ENCODE data around the gene EDNRB.
"Not testable (repeated sequence)": the region's sequence is repeated elsewhere in the genome, so short reads cannot be mapped to it uniquely, and the experiment has no call there.

The EDNRB gene

DNA sequence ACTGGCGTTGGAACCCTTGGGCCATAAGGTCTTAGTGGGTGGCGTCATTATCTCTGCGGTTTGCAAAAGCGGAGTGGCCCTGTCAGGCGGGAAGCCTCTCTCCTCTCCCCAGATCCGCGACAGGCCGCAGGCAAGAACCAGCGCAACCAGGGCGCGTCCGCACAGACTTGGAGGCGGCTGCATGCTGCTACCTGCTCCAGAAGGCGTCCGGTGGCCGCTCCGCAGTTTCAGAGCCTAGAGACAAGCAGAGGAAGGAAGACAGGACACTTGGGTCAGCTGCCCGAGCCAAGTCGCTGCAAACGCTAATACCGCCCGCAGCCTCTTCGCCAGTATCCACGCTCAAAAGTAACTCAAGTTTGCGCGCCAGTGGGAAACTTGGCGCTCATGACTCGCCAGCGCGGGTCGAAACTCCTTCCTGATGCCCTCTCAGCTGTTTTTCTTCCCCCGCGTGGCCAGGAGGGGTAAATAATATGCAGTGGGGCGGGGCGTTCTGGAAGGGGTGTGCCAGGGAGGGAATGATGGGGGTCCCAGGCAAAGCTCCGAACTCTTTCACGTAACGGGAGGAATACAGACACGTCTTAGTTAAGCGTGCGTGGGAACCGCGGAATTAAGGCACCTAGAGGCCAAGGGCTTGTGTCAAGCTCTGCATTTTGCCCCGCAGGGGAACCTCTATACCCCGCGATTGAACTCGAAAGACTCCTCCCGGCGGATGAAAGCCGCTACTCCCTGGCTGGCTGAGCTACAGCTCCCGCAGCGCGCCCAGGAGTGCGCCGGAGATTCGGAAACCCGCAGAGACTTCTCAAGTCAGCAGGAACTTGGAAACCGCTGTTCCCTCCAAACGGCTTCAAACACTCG lies at the start of gene EDNRB:
Gene EDNRB (minus strand): TSS at position 441 of the 855 bp plus-strand sequence. CDS start 258 bp downstream, at position 183.
- DNase-seq (ENCODE audit: low read depth in 2 of 2): no peak

DNA sequence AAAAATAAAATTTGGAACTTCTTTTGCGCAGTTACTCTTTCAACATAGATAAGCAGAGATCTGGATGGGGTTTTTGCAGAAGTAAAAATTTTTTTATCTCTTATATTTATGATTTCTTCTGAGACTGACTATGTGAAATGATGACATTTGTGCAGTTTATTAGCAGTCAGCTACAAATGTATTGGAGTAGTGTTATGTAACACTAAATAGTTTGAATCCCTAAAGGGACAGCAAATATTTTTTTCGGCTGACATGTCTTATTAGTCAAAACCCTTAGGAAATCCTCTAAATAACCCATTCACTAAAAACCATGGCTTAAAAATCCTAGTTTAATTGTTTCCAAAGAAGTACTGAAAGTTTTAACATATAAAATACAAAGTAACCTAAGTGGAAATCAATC lies 48.0 kb upstream of the EDNRB start:
- DNase-seq (ENCODE audit: low read depth in 2 of 2): no peak

DNA sequence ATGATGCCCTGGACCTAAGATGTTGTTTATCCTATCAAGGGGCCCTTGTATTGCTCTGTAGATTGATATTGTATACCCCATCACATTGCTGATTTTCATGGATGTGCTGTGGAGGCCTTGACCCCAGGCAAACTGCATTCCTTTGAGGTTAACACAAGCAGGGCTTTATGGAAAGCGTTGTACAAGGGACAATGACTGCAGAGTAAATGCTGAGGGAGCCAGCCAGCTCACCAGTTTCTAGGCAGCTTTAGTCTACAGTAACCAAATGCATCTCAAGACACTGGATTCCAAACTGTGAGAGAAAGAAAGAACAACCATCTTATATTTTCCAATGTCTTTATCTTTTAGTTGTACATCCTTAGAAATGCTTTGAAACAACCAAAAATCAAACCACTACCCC lies 34.1 kb upstream of the EDNRB start:
- DNase-seq (ENCODE audit: low read depth in 2 of 2): no peak

DNA sequence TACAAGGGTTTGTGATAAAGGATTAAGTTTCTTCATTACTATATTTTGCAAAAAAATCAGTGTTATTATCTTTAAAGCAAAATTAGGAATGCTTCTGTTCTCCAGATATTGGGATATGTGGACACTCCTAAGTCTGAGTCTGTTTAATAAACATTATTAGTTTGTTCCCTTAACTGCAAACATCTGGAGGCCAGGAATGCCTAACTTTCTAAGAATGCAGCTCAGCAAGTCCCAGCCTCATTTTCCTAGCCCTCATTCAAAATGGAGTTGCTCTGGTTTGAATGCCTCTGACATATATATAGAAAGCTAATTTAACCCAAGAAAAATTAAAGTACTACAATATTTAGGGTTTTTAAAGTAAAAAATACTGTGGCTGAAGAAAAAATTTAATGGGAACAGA lies 33.6 kb upstream of the EDNRB start:
- DNase-seq (ENCODE audit: low read depth in 2 of 2): no peak

DNA sequence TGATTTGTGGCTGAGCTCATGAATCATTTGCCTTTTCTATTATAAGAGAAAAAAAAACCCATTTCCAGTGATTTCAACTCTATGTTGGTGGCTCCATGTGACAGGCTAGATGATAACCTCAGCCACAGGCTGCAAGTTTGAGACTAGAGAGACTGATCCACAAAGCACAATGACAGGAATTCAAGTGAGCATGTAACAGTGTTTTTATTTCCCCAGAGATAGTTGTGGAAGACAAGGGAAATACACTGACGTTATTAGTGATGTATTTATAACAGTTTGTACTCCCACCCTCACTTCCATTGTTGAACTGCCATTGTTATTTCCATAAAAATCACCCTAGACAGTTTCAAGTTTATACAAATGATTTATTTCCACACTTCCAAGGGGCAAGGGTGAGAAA lies 27.9 kb upstream of the EDNRB start:
- no peak for DNase-seq (ENCODE audit: low read depth in 2 of 2)

DNA sequence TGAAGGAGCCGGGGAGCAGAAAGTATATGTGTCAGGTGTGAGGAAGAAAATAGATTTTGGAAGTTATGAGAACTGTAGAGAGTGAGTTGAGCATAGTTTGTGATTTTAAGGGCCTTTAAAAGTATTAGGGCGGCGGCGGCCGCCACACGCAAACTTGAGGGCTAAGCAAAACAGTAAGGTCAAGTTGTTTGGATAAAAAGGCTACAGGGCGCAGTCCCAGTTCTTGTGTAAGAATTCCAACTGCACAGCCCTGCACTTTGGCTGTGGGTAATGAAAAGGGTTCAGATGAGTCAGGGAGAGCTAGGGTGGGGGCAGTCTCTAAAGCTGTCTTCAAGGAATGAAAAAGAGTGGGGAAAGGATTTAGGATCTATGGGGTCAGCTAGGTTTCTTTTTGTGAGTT lies 16.4 kb upstream of the EDNRB start:
- DNase-seq (ENCODE audit: low read depth in 2 of 2): not testable (repeated sequence)

DNA sequence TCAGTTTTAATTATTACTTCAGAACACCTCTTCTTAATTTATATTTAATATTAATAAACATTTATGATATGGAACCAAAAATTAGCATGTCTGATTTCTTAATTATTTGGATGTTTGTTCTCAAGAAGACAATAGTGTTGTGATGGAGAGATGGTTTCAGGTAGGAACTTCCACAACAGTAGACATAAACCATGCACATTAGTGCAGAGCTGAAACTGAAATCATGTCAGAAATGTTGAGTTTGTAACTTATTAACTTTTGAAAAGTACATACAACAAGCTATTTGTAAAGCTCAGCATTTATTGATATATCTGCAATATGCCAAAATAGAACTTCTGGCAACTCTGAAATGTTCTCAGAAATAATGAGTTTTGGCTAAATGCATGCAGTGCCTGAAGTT lies 11.8 kb upstream of the EDNRB start:
- DNase-seq (ENCODE audit: low read depth in 2 of 2): no peak

DNA sequence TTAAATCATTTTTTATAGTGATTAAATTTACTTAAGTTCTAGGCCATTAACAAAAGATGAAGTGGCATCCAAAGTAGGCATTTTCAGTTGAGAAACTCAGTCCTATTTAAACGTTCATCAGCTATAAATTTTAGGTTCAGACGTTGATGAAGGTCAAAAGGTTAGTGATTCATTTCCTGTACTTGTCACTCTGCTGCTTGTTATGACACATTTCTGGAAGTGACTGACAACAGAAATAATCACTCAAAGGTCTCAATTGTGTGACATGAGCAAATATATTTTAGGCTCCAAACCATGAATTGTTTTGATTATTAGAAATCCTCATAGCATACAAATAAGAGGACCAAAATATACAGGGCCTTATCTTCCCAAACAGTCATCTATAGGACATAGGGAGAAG lies 10.3 kb upstream of the EDNRB start:
- no peak for DNase-seq (ENCODE audit: low read depth in 2 of 2)

DNA sequence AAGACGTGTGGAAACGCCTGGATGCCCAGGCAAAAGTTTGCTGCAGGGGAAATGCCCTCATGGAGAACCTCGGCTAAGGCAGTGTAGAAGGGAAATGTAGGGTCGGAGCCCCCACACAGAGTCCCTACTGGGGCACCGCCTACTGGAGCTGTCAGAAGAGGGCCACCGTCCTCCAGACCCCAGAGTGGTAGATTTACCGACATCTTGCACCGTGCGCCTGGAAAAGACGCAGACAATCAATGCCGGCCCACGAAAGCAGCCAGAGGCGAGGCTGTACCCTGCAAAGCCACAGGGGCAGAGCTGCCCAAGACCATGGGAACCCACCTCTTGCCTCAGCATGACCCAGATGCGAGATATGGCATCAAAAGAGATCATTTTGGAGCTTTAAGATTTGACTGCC lies 7.0 kb upstream of the EDNRB start:
- DNase-seq (ENCODE audit: low read depth in 2 of 2): no peak

DNA sequence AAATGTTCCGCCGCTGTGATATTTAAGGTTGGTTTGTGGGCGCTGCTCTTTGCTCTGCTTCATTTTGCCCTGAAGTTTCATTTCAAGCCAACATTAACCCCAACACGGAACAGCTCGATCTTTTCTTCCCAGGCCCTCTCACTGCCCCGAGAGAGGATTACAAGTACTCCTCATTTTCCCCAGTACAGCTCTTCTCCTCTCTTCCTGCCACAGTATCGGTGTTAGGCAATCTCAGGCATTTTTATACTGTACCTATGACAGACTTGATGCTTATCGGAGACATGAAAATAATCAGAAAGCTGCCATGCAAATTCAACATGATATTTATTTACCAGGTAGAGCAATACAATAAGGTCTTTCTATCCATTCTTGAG lies 1.3 kb upstream of the EDNRB start:
- DNase-seq (ENCODE audit: low read depth in 2 of 2): no peak

DNA sequence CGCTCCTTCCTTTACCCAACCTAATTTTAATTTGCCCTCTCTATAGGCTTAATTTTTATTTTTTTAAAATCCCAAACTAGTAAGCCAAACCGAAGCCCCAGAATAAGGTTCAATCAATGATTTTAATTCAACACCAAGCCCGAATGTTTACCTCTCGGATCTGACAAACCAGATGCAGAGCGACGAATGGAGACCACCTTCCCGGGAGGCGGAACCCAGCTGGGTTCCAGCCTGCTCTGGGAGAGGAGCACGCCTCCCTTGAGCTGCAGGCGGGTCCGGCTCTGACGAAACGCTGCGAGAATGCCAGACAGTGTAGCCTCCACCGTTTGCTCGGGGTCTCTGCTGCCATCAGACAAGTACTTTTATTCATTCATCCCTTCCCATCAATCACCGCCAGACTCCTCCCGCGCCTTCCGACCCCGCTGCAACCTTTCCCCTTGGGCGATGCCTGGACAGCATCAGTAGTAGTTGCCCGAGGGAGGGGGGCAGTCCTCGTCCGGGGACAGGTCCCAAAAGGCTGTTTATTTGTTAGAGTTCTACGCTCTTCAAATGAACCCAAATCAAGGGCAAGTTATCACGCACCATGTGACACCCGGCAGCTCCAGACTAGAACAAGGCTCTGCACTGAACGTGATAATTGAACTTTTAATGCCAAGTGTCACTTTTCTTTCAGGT lies 752 bp upstream of the EDNRB start:
- DNase-seq (ENCODE audit: low read depth in 2 of 2): no peak

DNA sequence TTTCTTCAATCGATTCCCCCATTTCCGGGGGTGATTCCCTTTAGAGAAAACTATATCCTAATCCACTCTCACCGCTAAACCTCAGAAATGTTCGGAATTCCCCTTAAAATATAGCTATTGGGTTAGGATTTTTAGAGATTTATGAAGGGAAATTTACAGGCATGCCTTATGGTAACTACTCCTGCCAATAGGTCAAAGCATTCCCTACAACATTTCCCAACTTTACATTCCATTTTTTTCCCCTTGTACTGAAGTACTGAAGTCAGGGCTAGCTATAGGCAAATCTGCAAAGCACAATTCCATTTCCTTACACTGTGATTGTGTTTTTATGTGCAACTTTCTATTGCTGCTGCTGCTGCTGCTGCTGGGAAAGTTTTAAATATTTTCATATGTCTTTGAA lies 2.1 kb downstream of the EDNRB start:
- DNase-seq (ENCODE audit: low read depth in 2 of 2): no peak

DNA sequence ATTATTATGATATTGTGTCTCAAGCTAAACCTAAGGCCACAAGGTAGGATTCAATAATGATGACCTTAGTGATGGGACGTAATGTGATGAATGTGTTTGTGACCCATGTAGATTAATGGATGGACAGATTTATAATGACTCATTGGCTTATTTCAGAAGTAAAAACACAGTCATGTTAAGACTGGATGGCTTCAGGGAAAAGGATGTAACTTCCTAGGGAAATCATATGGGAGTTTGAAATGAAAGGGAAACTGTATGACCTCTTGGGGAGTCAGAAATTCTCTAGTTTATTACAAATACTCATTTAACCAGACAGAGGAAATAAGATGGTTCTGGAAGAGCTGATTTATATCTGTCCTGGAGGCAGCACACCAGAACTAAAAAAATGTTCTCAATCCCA lies 2.9 kb downstream of the EDNRB start:
- DNase-seq (ENCODE audit: low read depth in 2 of 2): no peak

DNA sequence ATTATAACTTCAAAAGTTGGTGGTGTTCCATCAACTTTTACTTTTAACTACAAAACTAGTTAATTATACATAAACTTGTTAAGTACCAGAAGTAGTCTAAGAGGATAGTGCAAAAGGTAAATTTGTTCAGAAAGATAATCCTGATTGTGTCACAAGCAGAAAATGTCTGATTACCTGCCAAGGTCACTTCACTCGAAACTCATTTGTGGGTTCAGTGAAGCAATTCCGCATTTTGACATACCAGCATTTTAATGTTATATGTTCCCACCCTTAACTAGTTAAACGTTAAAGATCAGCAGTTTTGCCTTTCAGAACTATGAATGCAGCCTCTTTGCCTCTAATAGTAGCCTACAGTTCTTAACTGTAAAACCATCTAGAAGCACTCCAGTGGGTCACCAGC lies 5.6 kb downstream of the EDNRB start:
- no peak for DNase-seq (ENCODE audit: low read depth in 2 of 2)

DNA sequence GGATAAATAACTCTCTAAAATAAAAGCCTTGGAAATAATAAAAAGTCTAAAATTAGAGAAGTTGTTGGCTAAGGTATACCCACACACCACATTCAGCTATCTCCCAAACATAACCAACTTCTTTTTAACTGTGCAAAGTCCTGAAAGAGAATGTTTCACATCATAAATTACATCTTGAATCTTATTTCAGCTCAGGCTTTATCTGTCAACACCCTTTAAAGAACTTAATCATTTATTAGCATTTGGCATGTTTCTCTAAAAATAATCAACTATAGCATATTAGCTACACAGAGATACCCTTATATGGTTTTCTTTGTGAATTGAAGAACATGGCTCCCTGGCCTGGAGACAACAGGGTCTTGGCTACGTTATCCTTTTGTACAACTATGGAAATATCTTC lies 6.9 kb downstream of the EDNRB start:
- no peak for DNase-seq (ENCODE audit: low read depth in 2 of 2)

DNA sequence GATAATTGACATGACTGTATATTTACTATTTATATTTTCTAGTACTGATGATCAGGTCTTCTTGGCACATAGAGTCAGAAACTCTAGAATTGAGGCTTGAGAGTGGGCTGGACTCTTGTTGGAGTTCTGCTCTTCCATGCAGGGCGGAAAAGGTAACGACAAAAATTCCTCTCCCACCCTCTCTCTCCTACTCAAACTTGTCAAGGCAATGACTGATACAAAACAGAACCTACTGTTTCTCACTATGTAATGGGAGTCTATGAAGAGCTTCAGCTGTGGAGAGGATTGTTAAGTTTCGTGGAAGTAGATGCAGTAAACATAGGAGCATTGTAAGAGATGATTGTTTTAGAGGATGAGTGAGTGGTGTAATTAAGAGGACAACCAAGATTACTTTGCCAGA lies 8.8 kb downstream of the EDNRB start:
- no peak for DNase-seq (ENCODE audit: low read depth in 2 of 2)

DNA sequence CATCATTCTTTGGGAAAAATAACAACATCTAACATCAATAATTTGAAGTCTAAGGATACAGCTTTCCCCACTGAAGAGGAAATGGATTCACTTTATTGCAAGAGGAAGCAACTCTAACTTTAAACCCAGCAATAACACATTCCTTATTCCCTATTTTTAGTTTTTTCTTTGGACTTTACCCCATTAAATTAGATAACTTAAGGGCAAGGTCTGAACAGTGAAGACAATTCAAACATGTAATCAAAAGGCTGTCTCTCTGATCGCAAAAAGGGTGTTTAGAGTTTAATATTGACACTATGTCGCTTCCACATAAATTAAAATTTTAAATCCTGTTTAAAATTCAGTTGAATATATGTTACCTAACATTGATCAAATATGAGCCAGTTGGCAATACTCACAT lies 10.1 kb downstream of the EDNRB start:
- DNase-seq (ENCODE audit: low read depth in 2 of 2): no peak

DNA sequence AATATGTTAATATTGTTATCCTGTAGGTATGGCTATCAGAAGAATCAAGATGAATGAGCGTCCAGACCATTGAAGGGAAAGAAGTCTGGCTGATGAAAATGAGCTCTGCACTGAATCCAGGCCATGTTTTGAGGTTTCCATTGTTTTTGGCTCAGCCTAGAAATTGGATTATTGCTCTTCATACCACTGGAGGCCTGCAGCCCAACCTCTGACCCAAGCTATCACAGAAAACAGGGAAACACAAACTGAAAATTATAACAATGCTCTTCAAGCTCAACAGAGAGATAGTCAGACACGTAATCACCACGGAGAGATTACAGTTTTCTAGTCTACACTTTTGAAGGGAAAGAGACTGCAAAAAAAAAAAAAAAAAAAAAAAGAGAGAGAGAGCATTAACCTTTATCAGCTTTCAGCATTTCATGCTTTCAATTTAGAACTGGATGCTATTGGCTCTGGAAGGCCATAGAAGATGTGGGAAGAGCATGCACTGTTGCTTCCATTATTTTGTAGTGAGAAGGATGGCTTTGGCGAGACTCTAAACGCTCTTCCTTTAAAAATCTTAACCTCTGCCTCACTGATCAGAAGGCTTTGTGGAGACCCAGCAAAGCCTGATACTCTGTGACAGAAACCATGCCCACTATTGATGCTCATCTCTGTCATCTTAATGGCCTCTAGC lies 10.8 kb downstream of the EDNRB start:
- no peak for DNase-seq (ENCODE audit: low read depth in 2 of 2)

DNA sequence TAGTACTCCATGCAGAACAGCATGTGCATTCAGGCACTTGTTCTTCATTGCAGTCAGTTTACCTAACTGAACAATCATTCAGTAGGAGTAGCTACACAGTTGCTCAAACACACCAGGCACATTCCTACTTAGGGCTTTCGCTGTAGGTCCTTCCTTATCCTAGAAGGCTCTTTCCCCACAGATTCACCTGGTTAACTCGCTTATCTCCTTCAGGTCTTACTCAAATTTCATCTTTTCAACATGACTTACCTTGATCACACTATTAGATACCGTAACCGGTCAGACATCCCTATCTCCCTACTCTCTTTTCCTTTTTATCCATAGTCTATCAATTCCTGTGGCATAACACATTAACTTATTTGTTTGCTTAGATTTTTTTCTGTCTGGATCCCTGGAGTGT lies 14.6 kb downstream of the EDNRB start:
- no peak for DNase-seq (ENCODE audit: low read depth in 2 of 2)

DNA sequence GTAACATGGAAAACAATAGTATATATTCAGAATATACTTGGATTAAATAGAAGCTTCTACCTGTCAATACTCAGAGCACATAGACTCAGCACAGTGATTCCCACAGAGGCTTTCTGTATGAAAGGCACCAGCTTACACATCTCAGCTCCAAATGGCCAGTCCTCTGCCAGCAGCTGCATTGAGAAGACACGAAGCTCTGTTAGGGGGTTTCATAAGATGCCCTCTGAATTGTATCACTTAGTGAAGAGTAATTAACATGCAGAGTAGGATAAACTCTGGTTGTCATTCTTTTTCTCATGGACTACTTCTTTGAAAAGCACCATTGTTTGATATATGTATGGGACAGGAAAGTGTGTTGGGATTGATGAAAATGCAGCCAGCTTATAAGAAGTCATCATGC lies 15.2 kb downstream of the EDNRB start:
- no peak for DNase-seq (ENCODE audit: low read depth in 2 of 2)

DNA sequence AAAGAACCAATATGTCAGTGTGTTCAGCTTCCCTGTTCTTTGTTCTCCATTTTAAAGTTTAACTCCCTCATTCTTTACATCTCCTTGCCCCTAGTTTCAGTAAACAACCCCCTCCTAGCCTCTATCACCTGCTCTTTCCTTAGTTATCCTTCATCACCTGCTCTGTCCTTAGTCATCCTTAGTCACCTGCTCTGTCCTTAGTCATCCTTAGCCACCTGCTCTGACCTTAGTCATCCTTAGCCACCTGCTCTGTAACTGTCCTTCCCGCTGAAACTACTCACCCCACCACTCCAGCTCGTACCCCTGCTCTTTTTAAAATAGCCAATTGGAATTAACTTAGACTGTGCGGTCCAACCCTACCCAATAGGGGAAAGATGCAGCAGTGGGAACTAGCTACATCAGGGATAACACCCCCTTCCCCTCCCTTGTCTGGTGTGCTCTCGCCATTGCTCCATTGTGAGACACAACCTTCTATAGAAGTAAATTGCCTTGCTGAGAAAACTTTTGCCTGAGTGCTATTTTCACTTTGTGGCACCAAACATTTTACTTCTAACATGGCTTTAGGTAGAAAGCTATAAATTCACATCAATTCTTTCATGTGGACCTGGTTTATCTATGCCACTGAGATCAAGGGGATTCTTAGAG lies 16.2 kb downstream of the EDNRB start:
- DNase-seq (ENCODE audit: low read depth in 2 of 2): no peak

DNA sequence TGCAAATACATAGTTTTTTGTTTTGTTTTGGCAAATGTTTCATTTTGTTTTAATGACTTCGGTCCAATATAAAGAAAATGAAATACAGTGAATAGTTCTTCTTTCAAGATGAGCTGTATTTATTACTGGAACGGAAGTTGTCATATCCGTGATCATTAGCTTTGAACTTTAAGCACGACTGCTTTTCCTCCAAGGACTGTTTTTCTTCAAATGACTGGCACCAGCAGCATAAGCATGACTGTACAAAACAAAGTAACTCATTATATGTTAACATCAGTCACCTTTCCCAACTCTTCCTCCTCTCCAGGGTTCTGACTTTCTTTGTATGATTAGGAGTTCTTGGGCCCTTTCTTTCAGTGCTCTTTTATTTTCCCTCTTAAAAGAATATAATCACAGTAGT lies 20.5 kb downstream of the EDNRB start:
- DNase-seq (ENCODE audit: low read depth in 2 of 2): no peak

DNA sequence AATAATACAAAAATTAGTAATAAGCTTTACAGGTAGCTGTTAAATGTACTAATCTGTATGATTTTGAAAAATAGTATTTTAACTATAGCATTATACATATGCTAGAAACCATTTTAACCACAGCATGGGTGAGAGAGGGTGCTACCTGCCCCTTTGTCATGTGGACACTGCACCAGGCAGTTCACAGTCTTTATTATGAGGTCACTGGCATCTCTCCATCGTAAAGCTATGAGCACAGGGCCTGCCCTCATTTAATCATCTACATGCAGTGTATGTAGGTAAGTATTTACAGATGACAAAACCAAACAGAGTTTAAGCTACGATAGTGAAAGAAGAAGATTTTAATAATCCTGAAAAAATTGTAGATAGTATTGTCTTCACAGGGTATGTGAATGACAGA lies 21.7 kb downstream of the EDNRB start:
- no peak for DNase-seq (ENCODE audit: low read depth in 2 of 2)
